ENCODE results near the gene TMEM91.
A peak's percentile ranks its signal among the peaks of the same experiment; 100 is the strongest.

The TMEM91 gene

GRCh38 chr19:41357746-41358145, 18.6 kb upstream of the TMEM91 start:
- no peak for TF ChIP-seq CTCF (conservative IDR thresholded peaks at IDR 0.05; ENCODE audit: low read depth, low read length)
- DNase-seq (ENCODE audit: low read depth), result no peak
- H3K4me3 ChIP-seq (ENCODE audit: low read length), result no peak overlapping the region

- TF ChIP-seq CTCF (conservative IDR thresholded peaks at IDR 0.05; ENCODE audit: low read depth, low read length), result no peak
- no peak for DNase-seq (ENCODE audit: low read depth)
- H3K4me3 ChIP-seq (ENCODE audit: low read length), result no peak overlapping the region
Observed at GRCh38 chr19:41359741-41360140, 16.6 kb upstream of the TMEM91 start.

- no peak for TF ChIP-seq CTCF (conservative IDR thresholded peaks at IDR 0.05; ENCODE audit: low read depth, low read length)
- H3K4me3 ChIP-seq (ENCODE audit: low read length), result no peak overlapping the region
- DNase-seq (ENCODE audit: low read depth), result no peak
Observed at GRCh38 chr19:41362143-41362847, 14.0 kb upstream of the TMEM91 start.

- H3K4me3 ChIP-seq (ENCODE audit: low read length), result peak overlapping the region; percentile 95
- TF ChIP-seq CTCF (conservative IDR thresholded peaks at IDR 0.05; ENCODE audit: low read depth, low read length), result no peak
- no peak for DNase-seq (ENCODE audit: low read depth)
Observed at GRCh38 chr19:41363371-41363752, 13.0 kb upstream of the TMEM91 start.

- TF ChIP-seq CTCF (conservative IDR thresholded peaks at IDR 0.05; ENCODE audit: low read depth, low read length), result no peak
- peak within 1 kb of the TSS; percentile 95 for H3K4me3 ChIP-seq (ENCODE audit: low read length)
- peak; percentile 90 for DNase-seq (ENCODE audit: low read depth)
Observed at GRCh38 chr19:41363753-41364523, 12.4 kb upstream of the TMEM91 start, which contains the start of gene B9D2. TSS of gene B9D2 (minus strand) at chr19:41364149. CDS start at chr19:41363519, 630 bp downstream.

GRCh38 chr19:41364524-41365391, 11.6 kb upstream of the TMEM91 start:
- no peak for TF ChIP-seq CTCF (conservative IDR thresholded peaks at IDR 0.05; ENCODE audit: low read depth, low read length)
- peak overlapping the region; percentile 95 for H3K4me3 ChIP-seq (ENCODE audit: low read length)
- no peak for DNase-seq (ENCODE audit: low read depth)
